T1000 (cell line): ENCODE measurements around the gene PDCD1LG2.
"Not testable (repeated sequence)": the region's sequence is repeated elsewhere in the genome, so short reads cannot be mapped to it uniquely, and the experiment has no call there.

Experiments
- DNase-seq: peaks from one replicate; lab custom pipeline; 2025; ENCODE audit warnings: mixed read lengths; lab: John Stamatoyannopoulos, UW

Gene PDCD1LG2

DNA sequence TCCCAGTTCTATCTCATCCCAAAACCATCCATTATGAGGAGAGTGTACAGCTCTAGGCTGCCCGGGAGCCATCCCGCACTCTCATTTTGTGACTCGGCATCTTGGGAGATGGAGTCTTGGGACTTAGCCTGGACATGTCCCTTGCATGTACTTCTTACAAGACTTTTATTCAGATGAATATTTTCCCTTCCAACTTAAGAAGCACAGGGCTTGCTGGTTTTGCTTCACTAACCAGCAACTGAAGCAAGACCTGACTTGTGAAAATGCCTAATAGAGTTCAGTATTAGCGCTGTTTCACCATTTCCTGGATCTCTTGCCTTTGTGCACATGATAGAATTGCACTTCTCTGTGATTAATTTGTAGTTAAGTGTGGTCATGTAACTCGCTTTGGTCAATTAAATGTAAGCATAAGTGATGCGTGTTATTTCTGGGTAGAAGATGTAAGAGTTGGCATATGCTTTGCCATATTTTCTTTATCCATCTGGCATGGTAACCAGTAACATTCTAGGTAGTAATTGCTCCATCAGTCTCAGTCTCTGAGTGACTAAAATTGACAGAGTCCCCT, 55.8 kb downstream of the PDCD1LG2 start:
- no peak for DNase-seq

DNA sequence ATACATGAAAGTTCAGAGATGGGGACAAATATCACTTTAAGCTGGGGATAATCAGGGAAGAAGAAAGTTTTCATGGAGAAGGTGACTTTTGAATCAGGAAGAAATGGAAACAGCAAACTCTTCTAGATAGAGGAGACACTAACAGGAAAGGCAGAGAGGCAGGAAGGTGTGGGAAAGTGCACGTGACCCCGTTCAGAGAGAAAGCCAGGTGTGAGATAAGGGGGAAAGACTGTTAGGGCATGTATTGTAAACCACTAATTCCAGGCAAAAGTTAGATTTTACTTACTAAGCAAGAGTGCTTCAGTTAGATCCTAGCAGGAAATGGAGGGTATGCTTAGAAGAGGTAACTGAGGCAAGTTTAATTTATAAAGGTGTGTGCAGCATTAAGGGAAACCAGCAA, 58.5 kb downstream of the PDCD1LG2 start:
- no peak for DNase-seq

DNA sequence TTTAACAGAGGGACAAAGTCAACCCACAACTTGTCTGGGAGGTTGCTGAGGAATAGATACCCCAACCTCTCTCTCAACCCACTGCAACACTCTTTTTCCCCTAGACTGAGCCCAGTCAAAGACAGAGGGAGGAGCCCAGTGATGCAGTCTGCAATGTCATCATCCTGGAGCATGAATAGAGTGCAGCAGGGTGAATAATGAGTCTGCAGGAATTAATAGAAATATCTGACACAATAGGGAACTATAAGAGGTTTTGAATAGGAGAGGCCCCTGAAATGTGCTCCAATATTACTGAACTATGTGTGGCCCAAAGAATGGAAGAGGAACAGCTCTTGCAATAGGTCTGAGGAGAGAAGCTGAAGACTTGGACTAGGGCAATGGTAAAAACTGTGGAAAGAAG, 59.1 kb downstream of the PDCD1LG2 start:
- DNase-seq = no peak

DNA sequence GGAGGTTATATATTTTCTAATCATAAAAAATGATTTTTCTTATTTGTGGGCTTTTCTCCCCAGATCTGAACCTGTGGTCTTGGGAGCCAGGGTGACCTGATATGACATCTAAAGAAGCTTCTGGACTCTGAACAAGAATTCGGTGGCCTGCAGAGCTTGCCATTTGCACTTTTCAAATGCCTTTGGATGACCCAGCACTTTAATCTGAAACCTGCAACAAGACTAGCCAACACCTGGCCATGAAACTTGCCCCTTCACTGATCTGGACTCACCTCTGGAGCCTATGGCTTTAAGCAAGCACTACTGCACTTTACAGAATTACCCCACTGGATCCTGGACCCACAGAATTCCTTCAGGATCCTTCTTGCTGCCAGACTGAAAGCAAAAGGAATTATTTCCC, 59.6 kb downstream of the PDCD1LG2 start:
- no peak for DNase-seq

DNA sequence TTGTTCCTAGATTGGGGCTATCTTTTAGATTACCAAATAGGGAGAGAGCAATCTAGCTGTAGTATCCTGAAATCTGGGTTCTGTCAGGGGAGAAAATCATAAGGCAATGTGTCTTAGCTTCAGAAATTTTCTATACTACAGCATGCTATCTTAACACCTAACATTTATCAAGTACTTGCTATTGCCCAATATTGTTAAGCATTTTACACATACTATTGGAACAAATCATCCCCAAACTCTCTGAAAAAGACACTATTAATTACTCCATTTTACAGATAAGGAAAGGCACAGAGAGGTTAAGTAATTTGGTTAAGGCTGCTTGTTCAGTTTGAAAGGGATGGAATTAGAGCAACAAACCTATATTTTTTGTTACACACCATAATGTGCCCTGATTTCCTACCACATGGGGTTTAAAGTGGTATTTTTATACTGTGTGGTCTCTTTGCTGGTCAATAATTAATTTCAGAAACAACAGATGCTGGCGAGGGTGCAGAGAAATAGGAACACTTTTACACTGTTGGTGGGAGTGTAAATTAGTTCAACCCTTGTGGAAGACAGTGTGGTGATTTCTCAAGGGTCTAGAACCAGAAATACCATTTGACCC, 61.4 kb downstream of the PDCD1LG2 start:
- DNase-seq = no peak

DNA sequence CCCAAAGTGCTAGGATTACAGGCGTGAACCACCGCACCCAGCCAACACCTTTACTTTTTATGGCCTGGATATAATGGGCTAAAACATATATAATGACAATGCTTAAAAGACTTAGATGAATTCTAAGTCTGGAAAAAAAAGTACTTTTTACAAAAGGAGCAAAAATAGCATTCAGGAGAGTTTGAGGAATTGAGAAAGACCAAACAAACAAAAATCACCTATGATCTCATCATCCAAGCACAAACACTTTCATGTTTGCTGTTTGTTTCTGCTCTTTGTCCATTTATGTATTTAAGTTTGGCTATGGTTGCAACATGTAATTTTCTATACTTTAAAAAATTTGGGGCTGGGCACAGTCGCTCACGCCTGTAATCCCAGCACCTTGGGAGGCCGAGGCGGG, 63.8 kb downstream of the PDCD1LG2 start:
- DNase-seq = no peak

DNA sequence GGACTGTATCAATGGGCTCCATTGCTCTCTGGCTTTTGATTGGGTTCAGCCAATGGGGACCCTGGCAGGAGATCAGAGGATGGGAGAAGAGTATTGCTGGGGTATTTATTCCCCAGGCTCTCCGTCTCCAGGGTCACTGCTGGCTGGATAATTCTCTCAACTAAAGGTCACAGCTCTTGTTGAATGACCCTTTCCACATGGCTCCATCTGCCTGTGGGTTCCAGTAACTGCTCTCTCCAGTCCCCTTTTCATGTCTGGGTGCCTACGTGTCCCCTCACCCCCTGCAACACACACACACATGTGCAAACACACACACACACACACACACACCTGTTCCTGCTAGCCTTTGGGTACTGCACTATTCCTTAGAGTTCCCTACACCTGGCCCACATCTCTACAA, 64.7 kb downstream of the PDCD1LG2 start:
- DNase-seq = no peak

DNA sequence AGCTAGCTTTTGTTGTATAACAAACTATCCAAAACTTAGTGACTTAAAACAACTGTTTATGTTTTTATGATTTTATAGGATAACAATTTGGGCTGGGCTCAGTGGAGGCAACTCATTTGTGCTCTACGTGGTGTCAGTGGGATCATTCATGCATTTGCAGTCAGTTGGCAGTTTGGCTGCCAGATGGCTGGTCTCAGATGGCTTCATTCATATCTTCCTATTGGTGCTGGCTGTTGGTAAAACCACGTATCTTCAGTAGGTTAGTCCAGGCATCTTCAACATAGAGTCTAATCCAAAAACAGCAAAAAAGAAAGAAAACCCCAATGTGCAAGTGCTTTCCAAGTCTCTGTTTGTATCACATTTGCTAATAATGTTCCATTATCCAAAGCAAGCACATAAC, 66.9 kb downstream of the PDCD1LG2 start:
- no peak for DNase-seq

DNA sequence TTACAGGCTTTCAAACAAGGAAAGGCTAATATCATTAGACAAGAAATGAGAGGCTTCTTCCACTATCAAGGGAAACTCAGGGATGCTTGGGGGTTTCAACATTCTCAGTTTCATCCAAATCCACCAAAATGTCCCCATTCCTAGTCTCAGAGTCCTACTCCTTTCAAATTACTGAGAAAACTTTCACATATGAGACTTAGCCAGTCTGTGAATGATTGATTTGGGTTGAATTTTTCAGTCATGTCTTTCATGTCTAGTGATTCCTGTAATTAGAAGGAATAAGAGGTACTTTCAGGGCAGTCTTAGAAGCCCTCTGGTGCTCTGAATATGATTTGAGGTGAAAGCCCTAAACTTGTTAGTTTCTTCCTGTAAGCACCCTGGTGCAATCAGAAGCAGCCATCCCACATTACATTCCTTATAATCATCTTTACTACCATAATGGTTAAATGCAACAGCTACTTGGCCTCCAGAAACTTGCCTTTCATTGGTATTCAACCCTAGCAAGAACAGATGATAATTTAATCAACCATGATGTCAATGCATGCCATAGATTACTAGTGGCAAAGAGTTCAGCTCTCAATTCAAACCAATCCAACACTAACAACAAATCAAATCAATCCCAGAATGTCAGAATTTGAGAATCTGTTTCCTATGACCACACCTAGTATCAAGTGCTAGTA, 67.8 kb downstream of the PDCD1LG2 start:
- no peak for DNase-seq

DNA sequence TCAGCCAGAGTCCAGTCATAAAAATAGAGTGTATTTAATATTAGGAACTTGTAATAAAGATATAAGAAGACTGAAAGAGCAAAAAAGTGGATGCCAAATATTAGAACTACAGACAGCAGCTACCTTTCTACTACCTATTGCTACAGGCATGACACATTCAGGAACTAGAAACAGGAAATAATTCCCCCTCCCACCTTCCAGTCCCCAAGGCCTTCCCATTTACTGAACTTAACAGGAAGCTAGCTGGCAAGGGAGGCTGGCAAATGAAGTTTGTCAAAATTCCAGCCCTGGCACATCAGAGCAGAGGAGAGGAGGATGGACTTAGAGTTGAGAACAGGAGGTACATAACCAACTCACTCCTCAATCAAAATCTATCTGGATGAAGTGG, 68.4 kb downstream of the PDCD1LG2 start:
- DNase-seq = no peak

DNA sequence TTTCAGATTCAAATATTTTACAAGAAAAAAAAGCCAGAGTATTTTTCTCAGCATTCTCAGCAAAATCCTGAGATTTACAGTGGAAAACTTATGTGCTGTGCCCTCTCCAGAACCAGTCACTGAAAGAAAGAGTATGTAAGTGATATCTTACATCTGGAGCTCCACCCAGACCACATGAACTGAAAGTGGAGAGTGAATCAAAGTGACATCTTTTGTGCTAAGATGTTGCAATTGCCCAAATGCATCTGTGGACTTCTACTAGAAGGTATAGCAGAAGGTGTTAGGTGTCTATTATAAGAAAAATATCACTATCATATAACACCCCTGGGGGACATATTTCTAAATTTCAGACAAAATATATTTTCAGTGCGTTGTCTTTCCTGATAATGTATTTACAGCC, 69.5 kb downstream of the PDCD1LG2 start:
- DNase-seq = no peak

DNA sequence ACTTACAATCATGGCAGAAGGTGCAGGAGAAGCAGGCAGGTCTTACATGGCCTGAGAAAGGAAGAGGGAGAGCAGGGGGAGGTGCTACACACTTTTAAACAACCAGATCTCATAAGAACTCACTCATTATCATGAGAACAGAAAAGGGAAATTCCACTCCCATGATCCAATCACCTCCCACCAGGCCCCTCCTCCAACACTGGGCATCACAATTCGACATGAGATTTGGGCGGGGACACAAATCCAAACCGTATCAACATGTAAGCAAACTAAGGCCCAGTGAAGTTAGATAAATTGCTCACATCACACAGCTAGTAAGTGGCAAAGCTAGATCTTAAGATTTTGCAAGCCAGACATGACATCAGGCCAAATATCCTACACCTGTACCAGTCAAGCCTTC, 70.3 kb downstream of the PDCD1LG2 start:
- DNase-seq = no peak

DNA sequence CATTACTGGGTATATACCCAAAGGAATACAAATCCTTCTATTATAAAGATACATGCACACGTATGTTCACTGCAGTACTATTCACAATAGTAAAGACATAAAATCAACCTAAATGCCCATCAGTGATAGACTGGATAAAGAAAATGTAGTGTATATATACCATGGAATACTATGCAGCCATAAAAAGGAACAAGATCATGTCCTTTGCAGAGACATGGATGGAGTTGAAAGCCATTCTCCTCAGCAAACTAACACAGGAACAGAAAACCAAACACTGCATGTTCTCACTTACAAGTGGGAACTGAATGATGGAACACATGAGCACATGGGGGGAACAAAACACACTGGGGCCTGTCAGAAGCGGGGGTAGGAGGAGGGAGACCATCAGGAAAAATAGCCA, 71.4 kb downstream of the PDCD1LG2 start:
- DNase-seq = not testable (repeated sequence)

DNA sequence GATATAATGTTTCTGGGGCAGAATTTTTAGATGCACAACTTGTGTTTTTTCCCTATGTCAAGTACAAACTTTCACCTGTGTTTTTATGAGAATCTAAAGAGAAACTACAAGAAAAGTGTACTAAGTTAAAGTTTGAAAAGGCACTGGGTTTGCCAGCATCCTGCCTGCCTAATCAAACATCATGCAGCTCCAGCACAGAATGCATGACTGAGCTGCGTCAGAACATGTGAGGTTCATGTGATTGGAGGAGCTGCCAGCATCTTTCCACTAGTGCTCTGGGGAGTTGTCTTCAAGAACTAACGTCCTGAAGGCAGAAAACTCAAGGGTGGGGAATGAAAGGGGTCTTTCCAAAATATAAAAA, 72.5 kb downstream of the PDCD1LG2 start:
- no peak for DNase-seq

DNA sequence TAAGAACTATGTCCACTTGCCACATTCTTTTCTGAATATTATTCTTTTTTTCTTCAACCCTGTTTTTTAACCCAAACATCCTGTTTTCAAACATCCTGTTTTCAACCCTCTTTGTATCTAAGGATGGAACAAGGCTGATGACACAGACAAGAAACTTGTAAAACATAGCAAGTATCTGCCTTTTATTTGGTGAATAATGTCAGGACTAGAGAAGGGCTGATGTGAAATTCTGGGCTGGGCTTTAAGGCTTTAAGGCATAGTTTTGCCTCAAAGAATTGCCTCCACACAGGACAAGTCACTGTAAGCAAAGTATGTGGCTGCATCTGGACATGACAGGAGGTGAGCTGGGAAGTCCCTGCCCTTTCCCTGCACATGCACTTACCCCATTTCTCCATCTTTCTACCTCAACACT, 76.1 kb downstream of the PDCD1LG2 start:
- no peak for DNase-seq

DNA sequence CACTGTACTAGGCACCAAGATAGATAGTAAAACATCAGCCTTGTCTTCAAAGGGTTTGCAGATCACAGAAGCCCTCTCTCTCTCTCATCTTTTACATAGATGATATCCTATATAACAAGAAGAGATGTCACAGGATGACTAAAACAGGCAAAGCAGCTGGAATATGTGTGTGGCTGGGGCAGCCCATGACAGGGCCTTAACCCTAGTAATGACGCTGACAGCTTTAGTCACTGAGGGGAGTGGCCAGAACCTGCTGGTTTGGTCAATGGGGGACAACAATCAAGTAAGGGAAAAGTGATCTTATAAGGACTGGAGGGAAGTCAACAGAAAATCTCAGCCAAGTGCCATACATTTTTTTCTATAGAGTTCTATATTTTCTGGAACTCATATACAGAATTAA, 76.7 kb downstream of the PDCD1LG2 start:
- no peak for DNase-seq

DNA sequence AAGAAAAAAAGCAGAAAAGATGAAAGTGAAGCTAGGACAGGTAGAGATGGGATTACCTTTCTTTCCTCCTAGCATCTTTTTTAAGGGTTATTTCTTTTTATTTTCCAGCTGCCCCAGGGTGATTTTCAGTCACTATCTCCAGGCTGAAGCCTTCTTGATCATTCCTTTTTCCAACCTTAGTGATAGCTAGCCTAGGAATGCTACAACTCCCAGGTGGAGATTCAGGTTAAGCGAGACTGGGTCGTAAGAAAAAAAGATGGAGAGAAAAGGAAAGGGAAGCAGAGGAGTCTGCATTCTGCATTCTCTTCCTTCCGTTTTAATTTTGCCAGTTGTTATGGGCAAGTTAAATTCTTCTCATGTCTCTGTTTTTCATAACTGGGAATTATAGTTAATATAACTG, 81.9 kb downstream of the PDCD1LG2 start:
- DNase-seq = no peak

DNA sequence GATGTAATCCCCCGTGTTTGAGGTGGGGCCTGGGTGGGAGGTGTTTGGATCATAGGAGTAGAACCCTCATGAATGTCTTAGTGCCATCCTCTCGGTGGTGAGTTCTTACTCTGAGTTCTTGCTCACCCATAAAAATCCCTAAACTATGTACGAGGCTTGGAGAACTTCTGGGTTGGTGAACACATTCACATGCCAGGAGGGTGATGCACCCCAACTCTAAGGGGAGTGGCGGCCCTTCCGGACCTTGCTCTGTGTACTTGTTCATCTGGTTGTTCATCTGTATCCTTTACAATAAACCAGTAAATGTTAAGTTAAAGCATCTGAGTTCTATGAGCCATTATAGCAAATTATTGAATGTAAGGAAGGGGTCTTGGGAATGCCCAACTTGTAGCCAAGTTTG, 82.6 kb downstream of the PDCD1LG2 start:
- no peak for DNase-seq

DNA sequence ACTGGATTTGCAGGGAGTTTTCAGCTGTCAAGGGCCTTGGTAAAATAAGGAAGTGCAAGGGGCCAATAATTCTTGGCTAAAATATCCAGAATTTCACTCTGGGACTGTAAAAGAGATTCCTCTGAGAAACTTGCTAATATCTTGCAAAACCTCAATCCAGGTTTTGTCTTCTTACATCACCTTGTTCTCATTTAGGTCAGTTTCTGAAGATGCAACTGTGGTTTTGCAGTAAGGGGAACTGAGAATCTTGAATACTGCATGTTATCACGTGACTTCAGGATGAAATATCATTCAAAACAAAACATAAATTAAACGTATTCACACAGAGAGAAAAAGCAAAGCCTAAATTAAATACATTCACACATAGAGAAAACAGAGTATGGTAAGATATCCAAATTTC, 83.6 kb downstream of the PDCD1LG2 start:
- DNase-seq = no peak

DNA sequence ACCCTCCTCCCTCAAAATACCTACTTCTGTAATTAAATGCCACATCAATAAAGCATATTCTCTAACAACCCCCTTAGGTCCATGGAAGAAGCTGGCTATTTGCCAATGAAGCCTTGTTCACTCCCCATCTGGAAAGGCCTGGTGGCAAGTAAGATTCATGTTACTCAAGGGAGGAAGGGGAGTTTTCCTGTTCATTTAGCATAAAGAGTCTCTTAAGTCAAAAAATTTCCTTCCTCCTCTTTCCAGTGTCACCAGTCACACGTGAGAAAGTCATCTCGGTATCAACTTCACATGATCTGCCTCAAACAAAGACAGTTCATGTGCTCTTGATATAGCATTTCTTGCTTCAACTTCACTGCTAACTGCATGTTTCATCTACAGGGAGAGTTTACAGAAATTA, 85.8 kb downstream of the PDCD1LG2 start:
- no peak for DNase-seq

DNA sequence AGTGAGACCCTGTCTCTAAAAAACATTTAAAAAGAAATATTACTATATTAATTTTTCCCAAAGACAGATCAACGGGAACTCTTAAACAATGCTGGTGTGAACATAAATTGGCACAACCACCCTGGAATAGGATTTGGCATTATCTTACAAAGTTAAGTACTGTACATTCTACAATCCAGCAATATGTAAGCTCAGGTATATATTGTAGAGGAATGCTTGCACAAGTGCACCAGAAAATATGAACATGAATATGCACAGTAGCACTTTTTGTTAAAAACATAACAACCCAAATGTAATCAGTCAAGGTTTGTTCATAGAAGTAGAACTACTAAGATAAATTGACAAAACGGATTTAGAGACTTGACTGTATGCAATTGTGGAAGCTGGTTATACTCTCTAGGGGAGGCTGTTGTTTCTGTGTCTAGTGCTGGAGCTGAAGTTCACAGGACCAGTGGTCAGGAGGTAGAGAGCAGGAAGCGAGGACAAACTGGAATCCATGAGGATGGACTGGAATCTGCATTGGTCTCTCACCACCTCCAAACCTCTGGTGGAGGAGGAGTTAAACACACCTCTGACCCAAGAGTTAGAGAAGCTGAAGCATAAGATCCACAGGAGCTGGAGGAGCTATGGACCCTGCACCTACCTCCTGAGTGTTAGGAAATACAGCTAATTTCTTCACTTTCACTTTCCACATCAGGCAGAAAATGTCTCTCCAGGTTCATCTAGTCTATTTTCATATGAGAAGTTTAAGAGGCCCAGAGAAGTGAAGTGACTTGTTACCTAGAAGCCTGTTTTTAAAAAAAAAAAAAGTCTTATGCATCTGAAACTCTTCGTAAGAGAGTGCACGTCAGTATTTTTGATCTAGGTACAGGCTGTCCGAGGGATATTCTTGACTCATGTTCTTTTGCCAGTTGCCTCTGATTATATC, 98.2 kb downstream of the PDCD1LG2 start:
- DNase-seq = no peak

DNA sequence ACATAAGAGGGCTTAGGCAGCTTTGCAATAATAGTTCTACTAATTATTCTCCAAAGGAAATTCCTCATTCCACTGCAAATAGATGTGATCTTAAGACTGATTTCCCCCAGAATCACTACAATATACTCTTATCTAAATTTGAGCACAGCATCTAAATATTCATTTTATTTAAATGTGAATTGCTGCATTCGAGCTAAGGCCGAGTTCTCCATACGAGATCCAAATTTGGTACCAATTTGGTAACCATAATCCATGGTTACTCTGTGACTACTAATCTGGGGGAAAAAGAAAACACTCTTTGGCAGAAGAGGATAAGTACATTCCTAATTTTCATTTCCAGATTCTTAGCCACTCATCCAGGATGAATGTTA, 98.9 kb downstream of the PDCD1LG2 start:
- DNase-seq = no peak

DNA sequence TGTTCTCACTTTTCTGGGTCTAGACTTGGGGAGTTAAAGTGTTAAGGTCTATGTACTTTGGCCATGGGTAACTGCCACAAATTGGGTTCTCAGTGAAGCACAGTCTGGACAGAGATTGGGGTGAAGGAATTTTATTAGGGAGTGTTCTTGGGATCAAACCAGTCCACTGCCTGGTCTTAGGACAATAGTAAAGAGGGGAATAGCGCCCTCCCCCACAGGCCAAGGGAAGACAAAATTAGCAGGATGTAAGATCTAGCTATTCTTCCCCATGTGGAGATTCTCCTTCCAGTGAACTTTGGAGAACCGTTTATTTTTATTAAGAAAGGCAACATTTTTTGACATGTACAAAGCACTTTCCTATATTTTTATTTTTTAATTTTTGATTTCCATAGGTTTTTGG, 100.2 kb downstream of the PDCD1LG2 start:
- DNase-seq = no peak
